Heart left ventricle (tissue), 13 donors: ENCODE data around the gene SPTY2D1.

Experiments used
- POLR2A ChIP-seq, 2 donors: fragments of 450-650 bp; IDR thresholded peaks; one replicate each; pipeline ENCODE4 v1.6.1; 2017; ENCODE audit warnings: antibody characterized with exemption in 2 of 2, mild to moderate bottlenecking in 2 of 2, moderate library complexity in 2 of 2
- TF ChIP-seq, protein P1 (sequence below), 12 donors: fragments of 200-600 bp; sonication (generic) in 4 of 12; IDR thresholded peaks; one replicate each; pipeline versions ENCODE4 v1.5.0 to v1.8.0; 2018 to 2022; ENCODE audit warnings: antibody characterized with exemption in 12 of 12, mild to moderate bottlenecking in 5 of 12
- donor health status: ischemic (EF 13 %, LVEDD 7.1; RV severe dilation, severe dysfunction).
- donor health status: DM: no; HTN: yes; CAD: no.
- donor health status: DM: no; HTN: no; CAD: no.
- donor health status: ischemic (EF 25% LVEDD 6.9; RV normal size, moderate dysfunction).
- donor health status: ischemic (EF 25% LVEDD 5.7; RV mildly dilated, moderate dysfunction).
- donor health status: ischemic (EF 35%, LVEDD 5.7; RV mildly dilated, moderate dysfunction).
- donor health status: nonischemic (EF 11% LVEDD 7.7; RV severe dilation, severe dysfunction).
- donor health status: DM: yes; HTN: yes; CAD: no.
- donor health status: PGD.
- donor health status: ischemic (EF 29% LVEDD 5.4; RV normal size, mild dysfunction).
- donor health status: nonischemic (EF 23%, LVEDD 6.1; RV moderate dilation, normal function).

DNA sequence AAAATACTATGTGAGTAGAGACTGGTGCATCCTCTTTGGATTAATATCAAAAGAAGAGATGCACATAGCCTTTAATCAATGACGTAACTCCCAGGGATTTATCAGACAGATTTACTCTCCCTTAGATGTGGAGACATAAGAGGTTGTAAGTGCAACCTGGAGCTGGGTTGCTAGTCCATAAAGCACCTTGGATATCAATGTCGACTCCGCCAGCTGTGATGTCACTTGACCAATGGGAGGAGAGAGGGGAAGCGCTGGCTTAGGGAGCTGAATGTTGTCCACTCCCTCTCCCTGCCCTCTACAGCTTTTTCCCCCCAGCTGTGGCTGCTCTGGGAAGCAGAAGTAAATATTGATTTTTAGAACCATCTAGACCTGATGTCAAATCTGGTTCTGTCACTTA lies 35.6 kb upstream of the SPTY2D1 start:
- TF ChIP-seq, protein P1, sequence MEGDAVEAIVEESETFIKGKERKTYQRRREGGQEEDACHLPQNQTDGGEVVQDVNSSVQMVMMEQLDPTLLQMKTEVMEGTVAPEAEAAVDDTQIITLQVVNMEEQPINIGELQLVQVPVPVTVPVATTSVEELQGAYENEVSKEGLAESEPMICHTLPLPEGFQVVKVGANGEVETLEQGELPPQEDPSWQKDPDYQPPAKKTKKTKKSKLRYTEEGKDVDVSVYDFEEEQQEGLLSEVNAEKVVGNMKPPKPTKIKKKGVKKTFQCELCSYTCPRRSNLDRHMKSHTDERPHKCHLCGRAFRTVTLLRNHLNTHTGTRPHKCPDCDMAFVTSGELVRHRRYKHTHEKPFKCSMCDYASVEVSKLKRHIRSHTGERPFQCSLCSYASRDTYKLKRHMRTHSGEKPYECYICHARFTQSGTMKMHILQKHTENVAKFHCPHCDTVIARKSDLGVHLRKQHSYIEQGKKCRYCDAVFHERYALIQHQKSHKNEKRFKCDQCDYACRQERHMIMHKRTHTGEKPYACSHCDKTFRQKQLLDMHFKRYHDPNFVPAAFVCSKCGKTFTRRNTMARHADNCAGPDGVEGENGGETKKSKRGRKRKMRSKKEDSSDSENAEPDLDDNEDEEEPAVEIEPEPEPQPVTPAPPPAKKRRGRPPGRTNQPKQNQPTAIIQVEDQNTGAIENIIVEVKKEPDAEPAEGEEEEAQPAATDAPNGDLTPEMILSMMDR (IDR thresholded peaks at IDR 0.05), result no peak
- TF ChIP-seq POLR2A (IDR thresholded peaks at IDR 0.05), result no peak
